Panc1 (cell line): ENCODE results near the gene DNAH6. TPM values are rescaled to one million over a fixed set of nuclear protein-coding genes. Genes with fewer than 3 reads are reported as not detected.

ENCODE experiments used
- ATAC-seq: fragments of 200-7000 bp; cut with Tn5 transposase; 2 replicates; pipeline ENCODE4 v1.9.1; 2020; ENCODE audit warnings: mild to moderate bottlenecking, moderate library complexity
- BruUV-seq: library from RNA; stranded (reverse); fragments of 400-500 nt; replicated peaks from 2 replicates; lab custom pipeline; 2021; lab: Mats Ljungman, UMichigan
- CTCF ChIA-PET: fragments of 300-600 bp; sonication (Branson Sonifier 250); formaldehyde crosslinking; loops from one replicate; lab custom pipeline; 2022; ENCODE audit warnings: antibody characterized with exemption; lab: Charles Lee
- POLR2A ChIA-PET: fragments of 300-600 bp; sonication (Branson Sonifier 250); formaldehyde crosslinking; loops from one replicate; lab custom pipeline; 2022; ENCODE audit warnings: antibody characterized with exemption; lab: Charles Lee
- DNase-seq: peaks from one replicate; pipeline ENCODE4 v3.0.0-alpha.2; 2010; ENCODE audit warnings: low read depth, low spot score
- H3K27ac ChIP-seq: 2 replicates; pipeline ENCODE4 v1.5.1; 2011; ENCODE audit warnings: mild to moderate bottlenecking, low read length, inconsistent platforms
- H3K27me3 ChIP-seq: fragments of 200-500 bp; sonication (Bioruptor generic); 2 replicates; pipeline ENCODE4 v1.6.0; 2014; ENCODE audit warnings: low read length, inconsistent platforms; ENCODE audit not compliant: control insufficient read depth, insufficient read depth
- H3K36me3 ChIP-seq: fragments of 200-500 bp; sonication (Bioruptor generic); 2 replicates; pipeline ENCODE4 v1.5.1; 2014; ENCODE audit warnings: inconsistent platforms, mild to moderate bottlenecking, low read length, moderate library complexity; ENCODE audit not compliant: control insufficient read depth, insufficient read depth
- H3K4me1 ChIP-seq: 2 replicates; pipeline ENCODE4 v1.5.1; 2011; ENCODE audit warnings: inconsistent platforms, mild to moderate bottlenecking, low read length, moderate library complexity; ENCODE audit not compliant: control insufficient read depth, insufficient read depth
- H3K4me3 ChIP-seq, 2 experiments: 2 replicates each; pipeline ENCODE4 v1.5.1; 2011 to 2012; ENCODE audit warnings: low read depth in 2 of 2, low read length in 2 of 2, mild to moderate bottlenecking in 2 of 2, inconsistent platforms in 1 of 2, moderate library complexity in 1 of 2
- H3K9me3 ChIP-seq: fragments of 200-500 bp; sonication (Bioruptor generic); 2 replicates; pipeline ENCODE4 v1.5.1; 2014; ENCODE audit warnings: low read depth, mild to moderate bottlenecking, inconsistent platforms, low read length, moderate library complexity; ENCODE audit not compliant: control insufficient read depth, insufficient read depth
- POLR2AphosphoS5 ChIP-seq: IDR thresholded peaks from 2 replicates; pipeline ENCODE4 v1.6.1; 2012; ENCODE audit warnings: mild to moderate bottlenecking, low read depth, low read length, moderate library complexity
- SIN3A ChIP-seq: IDR thresholded peaks from 2 replicates; pipeline ENCODE4 v1.6.1; 2012; ENCODE audit warnings: low read depth, mild to moderate bottlenecking, low read length, moderate library complexity, borderline replicate concordance; ENCODE audit not compliant: insufficient read depth
- TCF7L2 ChIP-seq: IDR thresholded peaks from 2 replicates; pipeline ENCODE4 v1.6.1; 2011; ENCODE audit warnings: mild to moderate bottlenecking, low read depth, low read length, inconsistent platforms
- in situ Hi-C: cut with HindIII; loops from 2 replicates; pipeline ENCODE4 v1.10.0; 2016; ENCODE audit warnings: low sequenced_read_pairs, low pct_unique_long_range_greater_than_20kb
- intact Hi-C: fragments of 100-400 bp; cut with micrococcal nuclease; formaldehyde crosslinking; loops from one replicate; pipeline ENCODE4 v1.10.0; 2022; ENCODE audit not compliant: unreplicated experiment
- total RNA-seq: library from RNA; stranded (reverse); gene quantifications from one replicate; pipeline ENCODE4 v1.2.1, GENCODE V29; 2021; ENCODE audit not compliant: unreplicated experiment
- TF ChIP-seq, protein P1 (sequence below): fragments of 450-650 bp; IDR thresholded peaks from 2 replicates; pipeline ENCODE4 v1.5.1; 2017; ENCODE audit warnings: mild to moderate bottlenecking
- TF ChIP-seq, protein P2 (sequence below), 2 experiments: IDR thresholded peaks; 2 replicates each; pipeline ENCODE4 v1.6.1; 2011 to 2012; ENCODE audit warnings: low read depth in 2 of 2, control low read depth in 1 of 2, low read length in 1 of 2, mild to moderate bottlenecking in 1 of 2, moderate library complexity in 1 of 2; ENCODE audit not compliant: insufficient read depth in 1 of 2

Gene DNAH6
- total RNA-seq, 1 experiment from 2014 or later: 0.26 TPM

DNA sequence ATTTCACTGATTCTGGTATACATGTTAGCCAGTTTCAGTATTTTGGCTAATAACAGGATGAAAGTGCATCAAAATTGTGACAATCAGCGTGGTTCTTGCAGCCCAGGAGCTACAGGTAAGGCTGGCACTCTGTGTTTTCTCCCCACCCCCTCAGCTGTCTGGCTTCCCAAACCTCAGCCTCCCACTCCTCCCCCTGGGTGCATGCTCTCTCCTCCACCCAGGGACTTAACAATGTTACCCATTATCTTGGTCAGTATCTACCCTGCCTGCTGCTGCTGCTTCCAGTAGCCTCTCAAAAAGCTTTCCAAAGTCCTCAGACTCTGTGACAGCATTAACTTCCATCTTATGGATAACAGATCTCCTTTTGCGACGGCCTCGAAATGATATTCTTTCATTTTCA is 323.6 kb downstream of the DNAH6 start:
- no peak for DNase-seq
- H3K4me3 ChIP-seq: no peak overlapping the region
- no peaks in the 10 kb centered on the region for H3K27me3 ChIP-seq
- no peaks in the 10 kb centered on the region for H3K4me1 ChIP-seq
- H3K9me3 ChIP-seq: no peaks in the 10 kb centered on the region
- TF ChIP-seq, protein P1, sequence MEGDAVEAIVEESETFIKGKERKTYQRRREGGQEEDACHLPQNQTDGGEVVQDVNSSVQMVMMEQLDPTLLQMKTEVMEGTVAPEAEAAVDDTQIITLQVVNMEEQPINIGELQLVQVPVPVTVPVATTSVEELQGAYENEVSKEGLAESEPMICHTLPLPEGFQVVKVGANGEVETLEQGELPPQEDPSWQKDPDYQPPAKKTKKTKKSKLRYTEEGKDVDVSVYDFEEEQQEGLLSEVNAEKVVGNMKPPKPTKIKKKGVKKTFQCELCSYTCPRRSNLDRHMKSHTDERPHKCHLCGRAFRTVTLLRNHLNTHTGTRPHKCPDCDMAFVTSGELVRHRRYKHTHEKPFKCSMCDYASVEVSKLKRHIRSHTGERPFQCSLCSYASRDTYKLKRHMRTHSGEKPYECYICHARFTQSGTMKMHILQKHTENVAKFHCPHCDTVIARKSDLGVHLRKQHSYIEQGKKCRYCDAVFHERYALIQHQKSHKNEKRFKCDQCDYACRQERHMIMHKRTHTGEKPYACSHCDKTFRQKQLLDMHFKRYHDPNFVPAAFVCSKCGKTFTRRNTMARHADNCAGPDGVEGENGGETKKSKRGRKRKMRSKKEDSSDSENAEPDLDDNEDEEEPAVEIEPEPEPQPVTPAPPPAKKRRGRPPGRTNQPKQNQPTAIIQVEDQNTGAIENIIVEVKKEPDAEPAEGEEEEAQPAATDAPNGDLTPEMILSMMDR: no peak
- TF ChIP-seq SIN3A (no peak), TCF7L2 (no peak), POLR2AphosphoS5 (no peak)
- TF ChIP-seq, protein P2, sequence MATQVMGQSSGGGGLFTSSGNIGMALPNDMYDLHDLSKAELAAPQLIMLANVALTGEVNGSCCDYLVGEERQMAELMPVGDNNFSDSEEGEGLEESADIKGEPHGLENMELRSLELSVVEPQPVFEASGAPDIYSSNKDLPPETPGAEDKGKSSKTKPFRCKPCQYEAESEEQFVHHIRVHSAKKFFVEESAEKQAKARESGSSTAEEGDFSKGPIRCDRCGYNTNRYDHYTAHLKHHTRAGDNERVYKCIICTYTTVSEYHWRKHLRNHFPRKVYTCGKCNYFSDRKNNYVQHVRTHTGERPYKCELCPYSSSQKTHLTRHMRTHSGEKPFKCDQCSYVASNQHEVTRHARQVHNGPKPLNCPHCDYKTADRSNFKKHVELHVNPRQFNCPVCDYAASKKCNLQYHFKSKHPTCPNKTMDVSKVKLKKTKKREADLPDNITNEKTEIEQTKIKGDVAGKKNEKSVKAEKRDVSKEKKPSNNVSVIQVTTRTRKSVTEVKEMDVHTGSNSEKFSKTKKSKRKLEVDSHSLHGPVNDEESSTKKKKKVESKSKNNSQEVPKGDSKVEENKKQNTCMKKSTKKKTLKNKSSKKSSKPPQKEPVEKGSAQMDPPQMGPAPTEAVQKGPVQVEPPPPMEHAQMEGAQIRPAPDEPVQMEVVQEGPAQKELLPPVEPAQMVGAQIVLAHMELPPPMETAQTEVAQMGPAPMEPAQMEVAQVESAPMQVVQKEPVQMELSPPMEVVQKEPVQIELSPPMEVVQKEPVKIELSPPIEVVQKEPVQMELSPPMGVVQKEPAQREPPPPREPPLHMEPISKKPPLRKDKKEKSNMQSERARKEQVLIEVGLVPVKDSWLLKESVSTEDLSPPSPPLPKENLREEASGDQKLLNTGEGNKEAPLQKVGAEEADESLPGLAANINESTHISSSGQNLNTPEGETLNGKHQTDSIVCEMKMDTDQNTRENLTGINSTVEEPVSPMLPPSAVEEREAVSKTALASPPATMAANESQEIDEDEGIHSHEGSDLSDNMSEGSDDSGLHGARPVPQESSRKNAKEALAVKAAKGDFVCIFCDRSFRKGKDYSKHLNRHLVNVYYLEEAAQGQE (IDR thresholded peaks at IDR 0.05; ENCODE audit: insufficient read depth in 1 of 2, low read depth in 2 of 2, low read length in 1 of 2): no peak
- intact Hi-C loops (no loop called here), in situ Hi-C loops (no loop called here)
- no peak for ATAC-seq
- H3K27ac ChIP-seq: no peak overlapping the region
- no TSS peak for BruUV-seq
- ChIA-PET POLR2A (no interaction called here), CTCF (no interaction called here)
- no peaks in the 10 kb centered on the region for H3K36me3 ChIP-seq

DNA sequence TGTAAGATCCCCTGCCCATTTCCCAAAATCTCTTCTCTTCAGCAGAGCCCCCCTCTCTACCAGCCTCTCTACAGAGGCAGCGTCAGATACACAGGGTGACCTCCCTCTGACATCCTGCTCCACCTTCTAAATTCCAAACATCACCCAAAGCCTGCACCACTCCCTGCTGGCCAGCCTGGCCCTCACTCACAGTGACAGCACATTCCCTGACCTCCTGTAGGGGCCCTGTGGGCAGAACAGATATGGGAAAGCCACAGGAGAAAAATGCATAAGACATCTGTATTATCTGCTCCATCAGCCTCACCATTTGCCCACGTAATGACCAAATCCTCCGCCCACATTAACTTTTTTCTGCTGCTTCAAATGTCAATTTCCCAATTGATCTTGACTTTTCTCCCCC is 324.0 kb downstream of the DNAH6 start:
- no peak overlapping the region for H3K27ac ChIP-seq
- no peak for DNase-seq
- no peak for TF ChIP-seq POLR2AphosphoS5
- no peak for TF ChIP-seq TCF7L2
- TF ChIP-seq, protein P2 (IDR thresholded peaks at IDR 0.05; ENCODE audit: insufficient read depth in 1 of 2, low read depth in 2 of 2, low read length in 1 of 2): no peak
- TF ChIP-seq SIN3A: no peak
- TF ChIP-seq, protein P1: no peak
- H3K9me3 ChIP-seq: no peaks in the 10 kb centered on the region
- in situ Hi-C loops (no loop called here), intact Hi-C loops (no loop called here)
- ChIA-PET CTCF (no interaction called here), POLR2A (no interaction called here)
- 0 out of 2 replicates have a peak, but pooled peaks have one; percentile 60 for ATAC-seq
- no peak overlapping the region for H3K4me3 ChIP-seq
- no peaks in the 10 kb centered on the region for H3K36me3 ChIP-seq
- H3K27me3 ChIP-seq: no peaks in the 10 kb centered on the region
- no peaks in the 10 kb centered on the region for H3K4me1 ChIP-seq
- no TSS peak for BruUV-seq
